ENCODE measurements around the gene ABCC8.
"Not testable (repeated sequence)": the region's sequence is repeated elsewhere in the genome, so short reads cannot be mapped to it uniquely, and the experiment has no call there.

Gene ABCC8

GRCh38 chr11:17445240-17445795, 31.3 kb downstream of the ABCC8 start:
- intact Hi-C loops (cut with micrococcal nuclease), result no loop called here
- Mint-ChIP-seq H3K4me3 (no peak overlapping the region), H3K27me3 (no peaks in the 10 kb centered on the region), H3K4me1 (ENCODE audit: low read depth) (no peaks in the 10 kb centered on the region), H3K36me3 (ENCODE audit: low read depth) (no peaks in the 10 kb centered on the region), H3K9me3 (no peaks in the 10 kb centered on the region), H3K27ac (no peak overlapping the region)

GRCh38 chr11:17443926-17444690, 32.5 kb downstream of the ABCC8 start:
- Mint-ChIP-seq H3K27me3 (peaks cover 8% of the 10 kb centered on the region), H3K9me3 (no peaks in the 10 kb centered on the region), H3K4me3 (no peak overlapping the region), H3K27ac (no peak overlapping the region), H3K4me1 (ENCODE audit: low read depth) (no peaks in the 10 kb centered on the region), H3K36me3 (ENCODE audit: low read depth) (no peaks in the 10 kb centered on the region)
- intact Hi-C loops (cut with micrococcal nuclease), result no loop called here

- no peaks in the 10 kb centered on the region for H3K4me1 Mint-ChIP-seq (ENCODE audit: low read depth)
- no peaks in the 10 kb centered on the region for H3K9me3 Mint-ChIP-seq
- intact Hi-C loops (cut with micrococcal nuclease), result no loop called here
- H3K36me3 Mint-ChIP-seq (ENCODE audit: low read depth), result no peaks in the 10 kb centered on the region
- H3K4me3 Mint-ChIP-seq, result no peak overlapping the region
- peaks cover 12% of the 10 kb centered on the region for H3K27me3 Mint-ChIP-seq
- no peak overlapping the region for H3K27ac Mint-ChIP-seq
Measured at GRCh38 chr11:17443423-17443822, 33.2 kb downstream of the ABCC8 start.

- no peak overlapping the region for H3K4me3 Mint-ChIP-seq
- no peak overlapping the region for H3K27ac Mint-ChIP-seq
- H3K27me3 Mint-ChIP-seq, result peaks cover 12% of the 10 kb centered on the region
- no peaks in the 10 kb centered on the region for H3K36me3 Mint-ChIP-seq (ENCODE audit: low read depth)
- H3K9me3 Mint-ChIP-seq, result no peaks in the 10 kb centered on the region
- intact Hi-C loops (cut with micrococcal nuclease), result no loop called here
- H3K4me1 Mint-ChIP-seq (ENCODE audit: low read depth), result no peaks in the 10 kb centered on the region
Measured at GRCh38 chr11:17443000-17443399, 33.6 kb downstream of the ABCC8 start.

GRCh38 chr11:17439316-17439782, 37.3 kb downstream of the ABCC8 start:
- H3K4me1 Mint-ChIP-seq (ENCODE audit: low read depth), result no peaks in the 10 kb centered on the region
- no peaks in the 10 kb centered on the region for H3K9me3 Mint-ChIP-seq
- intact Hi-C loops (cut with micrococcal nuclease), result no loop called here
- H3K27me3 Mint-ChIP-seq, result peaks cover 12% of the 10 kb centered on the region
- no peaks in the 10 kb centered on the region for H3K36me3 Mint-ChIP-seq (ENCODE audit: low read depth)
- H3K27ac Mint-ChIP-seq, result no peak overlapping the region
- H3K4me3 Mint-ChIP-seq, result no peak overlapping the region

GRCh38 chr11:17437366-17437765, 39.3 kb downstream of the ABCC8 start:
- H3K4me1 Mint-ChIP-seq (ENCODE audit: low read depth), result no peaks in the 10 kb centered on the region

GRCh38 chr11:17434108-17434507, 42.5 kb downstream of the ABCC8 start:
- H3K27ac Mint-ChIP-seq, result no peak overlapping the region
- no peaks in the 10 kb centered on the region for H3K4me1 Mint-ChIP-seq (ENCODE audit: low read depth)
- H3K36me3 Mint-ChIP-seq (ENCODE audit: low read depth), result no peaks in the 10 kb centered on the region
- peaks cover 3% of the 10 kb centered on the region for H3K27me3 Mint-ChIP-seq
- intact Hi-C loops (cut with micrococcal nuclease), result no loop called here
- H3K9me3 Mint-ChIP-seq, result no peaks in the 10 kb centered on the region
- no peak overlapping the region for H3K4me3 Mint-ChIP-seq

More at GRCh38 chr11:17437366-17437765, 39.3 kb downstream of the ABCC8 start:
- Mint-ChIP-seq H3K4me3 (no peak overlapping the region), H3K27ac (no peak overlapping the region), H3K9me3 (no peaks in the 10 kb centered on the region), H3K36me3 (ENCODE audit: low read depth) (no peaks in the 10 kb centered on the region), H3K27me3 (peaks cover 12% of the 10 kb centered on the region)
- intact Hi-C loops (cut with micrococcal nuclease), result no loop called here

- H3K27ac Mint-ChIP-seq, result no peak overlapping the region
- no peaks in the 10 kb centered on the region for H3K27me3 Mint-ChIP-seq
- no peaks in the 10 kb centered on the region for H3K4me1 Mint-ChIP-seq (ENCODE audit: low read depth)
- no peaks in the 10 kb centered on the region for H3K36me3 Mint-ChIP-seq (ENCODE audit: low read depth)
- no peak overlapping the region for H3K4me3 Mint-ChIP-seq
- H3K9me3 Mint-ChIP-seq, result no peaks in the 10 kb centered on the region
- intact Hi-C loops (cut with micrococcal nuclease), result no loop called here
Measured at GRCh38 chr11:17432002-17432401, 44.6 kb downstream of the ABCC8 start.

GRCh38 chr11:17431139-17431538, 45.5 kb downstream of the ABCC8 start:
- Mint-ChIP-seq H3K4me1 (ENCODE audit: low read depth) (no peaks in the 10 kb centered on the region), H3K9me3 (no peaks in the 10 kb centered on the region), H3K27ac (no peak overlapping the region), H3K4me3 (no peak overlapping the region), H3K27me3 (no peaks in the 10 kb centered on the region), H3K36me3 (ENCODE audit: low read depth) (no peaks in the 10 kb centered on the region)
- intact Hi-C loops (cut with micrococcal nuclease), result no loop called here

- intact Hi-C loops (cut with micrococcal nuclease), result no loop called here
- Mint-ChIP-seq H3K27me3 (no peaks in the 10 kb centered on the region), H3K4me3 (no peak overlapping the region), H3K9me3 (no peaks in the 10 kb centered on the region), H3K4me1 (ENCODE audit: low read depth) (no peaks in the 10 kb centered on the region), H3K27ac (no peak overlapping the region), H3K36me3 (ENCODE audit: low read depth) (no peaks in the 10 kb centered on the region)
Measured at GRCh38 chr11:17430616-17431015, 46.0 kb downstream of the ABCC8 start.

- Mint-ChIP-seq H3K36me3 (ENCODE audit: low read depth) (no peaks in the 10 kb centered on the region), H3K27me3 (no peaks in the 10 kb centered on the region), H3K27ac (no peak overlapping the region), H3K4me1 (ENCODE audit: low read depth) (no peaks in the 10 kb centered on the region), H3K4me3 (no peak overlapping the region), H3K9me3 (no peaks in the 10 kb centered on the region)
- intact Hi-C loops (cut with micrococcal nuclease), result no loop called here
Measured at GRCh38 chr11:17428925-17429324, 47.7 kb downstream of the ABCC8 start.

GRCh38 chr11:17428261-17428660, 48.4 kb downstream of the ABCC8 start:
- Mint-ChIP-seq H3K9me3 (no peaks in the 10 kb centered on the region), H3K4me3 (no peak overlapping the region), H3K36me3 (ENCODE audit: low read depth) (no peaks in the 10 kb centered on the region), H3K27ac (no peak overlapping the region), H3K27me3 (no peaks in the 10 kb centered on the region), H3K4me1 (ENCODE audit: low read depth) (no peaks in the 10 kb centered on the region)
- intact Hi-C loops (cut with micrococcal nuclease), result no loop called here

GRCh38 chr11:17426233-17426632, 50.4 kb downstream of the ABCC8 start:
- H3K27ac Mint-ChIP-seq; H3K4me3 Mint-ChIP-seq; H3K9me3 Mint-ChIP-seq; H3K27me3 Mint-ChIP-seq; H3K36me3 Mint-ChIP-seq (ENCODE audit: low read depth); H3K4me1 Mint-ChIP-seq (ENCODE audit: low read depth); intact Hi-C loops (cut with micrococcal nuclease): not testable (repeated sequence)

- intact Hi-C loops (cut with micrococcal nuclease), result no loop called here
- H3K27me3 Mint-ChIP-seq, result peaks cover 2% of the 10 kb centered on the region
- no peak overlapping the region for H3K4me3 Mint-ChIP-seq
- H3K36me3 Mint-ChIP-seq (ENCODE audit: low read depth), result no peaks in the 10 kb centered on the region
- H3K4me1 Mint-ChIP-seq (ENCODE audit: low read depth), result no peaks in the 10 kb centered on the region
- no peak overlapping the region for H3K27ac Mint-ChIP-seq
- H3K9me3 Mint-ChIP-seq, result no peaks in the 10 kb centered on the region
Measured at GRCh38 chr11:17423533-17424310, 52.9 kb downstream of the ABCC8 start.

All from dendritic cell treated with granulocyte-macrophage colony-stimulating factor and Interleukin-4, amounts not matched to agents 40 ng/mL and 50 ng/mL, for 4 days (primary cell).